Urothelium cell line (cell line): ENCODE results near the gene NLK.

Experiments
- DNase-seq: peaks from one replicate; pipeline ENCODE4 v3.0.0; 2011; ENCODE audit warnings: low spot score, mixed read lengths
- FAIRE-seq: peaks from 2 replicates; lab custom pipeline; 2011; peaks lifted over from hg19 to GRCh38; lab: Jason Lieb, UNC

Gene NLK

DNA sequence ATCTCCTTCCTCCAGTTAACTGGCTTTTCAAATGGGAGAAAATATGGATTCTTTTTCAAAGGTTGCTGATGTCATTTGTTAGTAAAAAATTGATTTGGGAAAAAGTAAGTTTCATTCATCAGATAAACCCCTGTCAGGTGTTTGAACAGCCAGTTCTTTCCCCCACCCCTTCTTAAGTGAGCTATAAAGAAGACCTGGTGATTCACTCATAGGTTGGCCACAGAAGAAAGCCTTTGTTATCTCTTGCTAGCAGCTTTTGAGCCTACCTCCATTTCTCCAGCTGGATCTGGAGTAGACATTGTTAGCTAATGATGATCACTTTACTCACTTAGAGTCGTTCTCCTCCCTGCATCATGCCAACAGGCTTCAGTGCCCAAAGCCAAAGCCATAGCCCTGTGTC is 63.0 kb downstream of the NLK start:
- DNase-seq (no peak), FAIRE-seq (no peak)

DNA sequence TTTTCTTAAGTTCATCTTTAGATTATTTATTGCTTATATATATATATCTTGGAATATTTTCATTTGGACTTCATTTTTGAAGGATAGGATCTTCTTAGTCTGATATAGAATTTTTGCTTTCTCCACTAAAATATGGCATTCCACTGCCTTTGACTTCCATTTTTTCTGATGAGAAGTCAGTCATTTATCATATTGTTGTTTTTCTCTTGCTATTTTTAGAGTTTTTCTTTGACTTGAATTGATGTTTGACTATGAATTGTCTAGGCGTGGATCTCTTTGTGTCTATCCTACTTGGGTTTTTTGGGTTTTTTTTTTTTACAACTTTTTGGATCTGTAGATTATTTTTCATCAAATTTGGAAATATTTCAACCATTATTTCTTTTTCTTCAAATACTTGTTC is 67.7 kb downstream of the NLK start:
- FAIRE-seq, result no peak
- no peak for DNase-seq

DNA sequence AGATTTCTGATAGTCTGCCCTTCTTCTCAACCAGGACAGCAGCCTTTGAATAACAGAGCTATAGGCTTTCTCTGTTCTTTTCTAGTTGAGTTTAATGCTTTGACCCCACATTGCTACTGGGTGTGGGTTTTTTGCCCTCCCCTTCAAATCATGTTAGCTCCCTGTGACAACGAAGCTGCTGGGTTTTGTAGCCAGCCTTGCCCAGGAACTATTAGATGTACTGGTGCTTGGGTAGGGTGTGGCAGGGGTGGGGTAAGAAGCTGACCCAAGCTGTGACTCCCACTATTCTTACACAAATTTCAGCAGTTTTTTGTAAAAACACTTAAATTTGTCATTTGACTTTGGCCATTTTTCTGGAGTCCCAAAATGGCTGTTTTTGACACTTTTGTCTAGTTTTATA is 69.7 kb downstream of the NLK start:
- FAIRE-seq (no peak), DNase-seq (no peak)

DNA sequence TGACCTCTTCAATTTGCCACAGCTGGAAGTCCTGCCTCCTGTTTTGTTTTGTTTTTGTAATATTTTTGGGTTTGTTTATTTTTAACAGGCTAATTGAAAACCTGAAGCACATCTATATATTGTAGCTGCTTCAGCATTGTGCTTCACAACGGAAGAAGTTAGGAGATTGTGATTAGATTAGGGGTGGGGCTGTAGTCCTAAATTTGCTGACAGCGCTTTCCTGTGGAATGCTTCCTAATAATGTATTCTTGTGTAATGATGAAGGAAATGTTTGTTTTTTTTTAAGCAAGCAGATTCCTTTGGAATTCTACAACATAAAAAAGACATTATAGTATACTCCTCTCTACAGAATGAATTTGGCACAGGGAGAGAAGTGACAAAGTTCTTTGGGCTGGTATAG is 70.1 kb downstream of the NLK start:
- DNase-seq, result no peak
- FAIRE-seq, result no peak

DNA sequence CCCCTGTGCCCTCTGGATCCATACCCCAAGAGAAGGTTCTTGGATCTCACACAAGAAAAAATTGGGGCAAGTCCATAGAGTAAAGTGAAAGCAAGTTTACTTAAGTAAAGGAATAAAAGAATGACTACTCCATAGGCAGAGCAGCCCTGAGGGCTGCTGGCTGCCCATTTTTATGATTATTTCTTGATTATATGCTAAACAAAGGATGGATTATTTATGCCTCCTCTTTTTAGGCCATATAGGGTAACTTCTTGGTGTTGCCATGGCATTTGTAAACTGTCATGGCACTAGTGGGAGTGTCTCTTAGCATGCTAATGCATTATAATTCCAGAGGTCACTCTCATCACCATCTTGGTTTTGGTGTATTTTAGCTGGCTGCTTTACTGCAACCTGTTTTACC is 70.8 kb downstream of the NLK start:
- no peak for FAIRE-seq
- DNase-seq, result no peak

DNA sequence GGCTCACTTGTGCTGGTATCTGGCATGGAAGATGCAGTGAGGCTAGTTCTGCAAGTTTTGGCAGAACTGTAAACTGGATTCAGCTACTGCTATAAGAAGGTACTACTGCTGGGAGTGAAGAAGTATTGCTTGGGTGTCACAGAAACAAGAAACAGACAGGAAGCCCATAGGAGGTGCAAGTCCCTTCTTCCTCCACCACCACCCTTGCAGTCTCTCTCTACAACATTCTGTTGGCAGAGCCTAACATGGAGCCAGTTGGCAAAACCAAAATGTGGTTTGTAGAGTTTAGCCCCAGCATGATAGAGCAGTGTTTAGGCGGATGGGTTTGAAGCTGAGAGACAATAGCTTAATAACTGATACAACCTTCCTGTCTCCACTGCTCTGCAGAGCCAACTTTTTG is 72.6 kb downstream of the NLK start:
- FAIRE-seq (no peak), DNase-seq (no peak)

DNA sequence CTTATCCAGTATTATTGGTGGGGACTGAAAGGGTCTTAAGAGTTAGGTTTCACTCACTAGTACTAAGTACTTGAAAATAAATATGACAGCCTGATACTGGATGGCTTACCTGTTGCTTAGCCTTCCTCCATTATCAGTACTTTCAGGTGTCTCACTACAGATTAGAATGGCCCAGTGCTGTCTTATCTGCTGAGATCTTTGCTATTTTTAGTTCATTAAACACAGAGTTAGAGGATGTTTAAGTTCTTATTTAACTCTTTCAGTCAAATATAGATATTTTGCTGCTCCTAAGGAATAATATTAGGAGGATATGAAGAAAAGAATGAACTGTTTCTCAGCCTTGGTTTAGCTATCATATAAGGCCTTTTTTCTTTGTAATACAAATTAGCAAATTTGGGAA is 74.8 kb downstream of the NLK start:
- DNase-seq (no peak), FAIRE-seq (no peak)

DNA sequence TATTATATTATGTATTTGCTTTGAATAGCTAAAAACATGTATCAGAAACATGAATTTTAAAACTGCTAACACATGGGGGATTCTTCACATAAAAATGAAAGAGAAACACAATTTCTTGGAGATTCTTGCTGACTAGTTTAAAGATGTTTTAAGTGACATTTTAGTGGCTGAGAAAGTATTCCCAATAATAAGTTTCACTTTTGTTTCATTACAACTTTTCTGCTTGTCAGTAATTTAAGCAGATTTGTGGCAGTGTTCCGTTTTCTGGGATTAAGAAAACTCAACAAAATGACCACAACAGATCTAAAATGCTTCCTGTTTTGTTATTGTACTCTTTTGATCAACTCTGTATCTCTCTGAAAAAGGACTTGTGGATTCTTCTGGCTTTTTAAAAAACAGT is 75.9 kb downstream of the NLK start:
- DNase-seq (no peak), FAIRE-seq (no peak)

DNA sequence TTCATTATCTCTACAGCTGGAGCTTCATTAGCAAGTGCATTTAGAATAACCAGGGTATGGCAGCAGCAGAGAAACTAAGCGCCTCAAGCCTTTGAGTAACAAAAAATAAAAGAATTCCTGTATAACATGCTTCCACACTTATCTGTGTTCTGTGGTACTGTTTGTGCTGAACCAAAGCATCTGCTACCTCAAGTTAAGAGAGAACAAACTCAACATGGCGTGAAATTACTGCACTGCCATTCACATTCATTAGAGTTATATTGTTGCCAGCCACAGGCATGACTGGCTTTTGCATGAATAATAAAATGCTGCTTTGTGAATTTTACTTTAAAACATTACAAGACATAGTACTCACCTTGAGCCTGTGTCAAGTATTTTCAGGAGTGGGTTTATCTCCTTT is 76.6 kb downstream of the NLK start:
- no peak for DNase-seq
- no peak for FAIRE-seq

DNA sequence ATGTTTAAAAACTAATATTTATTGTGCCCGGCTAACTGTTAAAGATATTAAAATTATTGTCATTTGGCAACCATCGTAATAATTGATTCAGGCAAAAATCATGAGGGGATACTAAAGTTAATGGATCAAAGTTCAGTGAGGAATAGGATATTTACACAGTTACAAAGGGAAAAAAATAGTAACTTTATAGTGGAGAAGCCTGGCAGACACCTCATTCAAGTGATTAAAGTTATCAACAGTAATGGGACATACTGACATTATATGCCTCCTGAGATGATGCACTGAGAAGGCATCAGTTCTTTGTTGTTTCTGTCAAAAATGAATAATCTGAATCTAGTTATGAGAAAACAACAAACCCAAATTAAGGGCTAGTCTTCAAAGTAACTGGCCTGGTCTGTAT is 77.1 kb downstream of the NLK start:
- FAIRE-seq (no peak), DNase-seq (no peak)

DNA sequence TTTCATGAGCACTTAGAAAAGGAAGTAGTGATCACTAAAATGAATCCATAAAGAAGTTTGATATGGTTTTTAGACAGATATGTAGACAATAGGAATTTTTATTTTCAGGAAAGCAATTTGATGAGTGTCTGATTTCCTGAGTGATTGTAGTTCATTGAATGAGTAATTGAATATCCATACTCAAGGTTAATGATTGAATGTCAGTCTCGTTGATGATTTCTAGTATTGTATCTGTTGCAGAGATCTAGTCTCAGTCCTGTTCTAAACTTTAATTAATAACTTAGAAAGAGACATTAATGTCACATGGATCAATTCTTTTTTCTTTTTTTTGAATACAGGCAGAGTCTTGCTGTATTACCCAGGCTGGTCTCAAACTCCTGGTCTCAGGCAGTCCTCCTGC is 78.3 kb downstream of the NLK start:
- no peak for DNase-seq
- no peak for FAIRE-seq

DNA sequence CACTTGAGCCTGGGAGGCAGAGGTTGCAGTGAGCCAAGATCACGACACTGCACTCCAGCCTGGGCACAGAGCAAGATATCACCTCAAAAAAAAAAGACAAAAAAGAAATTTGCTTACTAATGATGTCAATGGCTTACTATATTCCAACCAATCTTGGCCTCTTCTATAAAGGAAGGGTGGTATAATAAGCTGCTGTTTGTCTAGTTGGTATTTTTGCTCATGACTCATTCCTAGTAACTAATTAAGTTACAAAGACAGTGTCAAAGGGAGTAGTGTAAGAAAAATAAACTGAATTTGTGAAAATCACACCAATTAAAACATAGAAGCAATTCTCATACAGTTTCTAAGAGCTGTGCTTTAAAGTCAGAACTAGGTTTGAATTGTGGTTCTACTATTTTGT is 82.5 kb downstream of the NLK start:
- FAIRE-seq, result no peak
- DNase-seq, result no peak

DNA sequence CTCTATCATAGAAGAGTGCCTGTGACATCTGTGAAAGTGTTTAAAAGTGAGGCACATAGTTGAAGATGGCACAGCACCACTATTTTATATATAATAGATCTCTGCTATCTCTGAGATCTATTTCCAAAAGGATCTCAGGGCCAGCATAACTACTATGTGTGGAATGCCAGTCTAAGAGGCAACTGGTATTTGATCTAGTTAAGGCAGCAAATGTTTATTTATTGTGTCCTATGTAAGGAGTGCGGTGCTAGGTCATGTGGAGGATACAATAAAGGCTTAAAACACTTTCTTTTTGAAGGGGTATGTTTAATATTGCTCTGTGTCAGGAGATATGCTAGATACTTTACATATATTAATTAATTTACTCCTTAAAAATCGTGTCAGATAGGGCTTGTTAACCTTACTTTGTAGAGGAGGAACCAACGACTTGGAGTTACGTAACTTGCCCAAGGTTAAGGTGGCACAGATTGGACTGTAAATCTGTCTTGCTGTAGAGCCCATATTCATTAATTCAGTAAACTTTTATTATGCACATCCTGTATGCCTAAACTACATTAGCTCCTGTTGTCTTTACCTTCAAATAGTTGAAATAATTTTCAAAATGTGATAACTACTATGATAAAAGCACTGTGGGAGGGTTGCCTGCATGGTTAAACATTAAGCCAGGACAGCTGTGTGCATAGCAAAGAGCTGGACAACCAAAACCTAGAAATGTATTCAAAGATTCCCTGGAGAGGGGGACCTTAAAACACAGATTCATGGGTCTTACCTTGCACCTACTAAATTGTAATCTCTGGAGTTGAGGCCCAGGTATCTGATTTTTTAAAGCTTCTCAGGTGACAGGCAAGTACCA is 83.3 kb downstream of the NLK start:
- FAIRE-seq (no peak), DNase-seq (no peak)

DNA sequence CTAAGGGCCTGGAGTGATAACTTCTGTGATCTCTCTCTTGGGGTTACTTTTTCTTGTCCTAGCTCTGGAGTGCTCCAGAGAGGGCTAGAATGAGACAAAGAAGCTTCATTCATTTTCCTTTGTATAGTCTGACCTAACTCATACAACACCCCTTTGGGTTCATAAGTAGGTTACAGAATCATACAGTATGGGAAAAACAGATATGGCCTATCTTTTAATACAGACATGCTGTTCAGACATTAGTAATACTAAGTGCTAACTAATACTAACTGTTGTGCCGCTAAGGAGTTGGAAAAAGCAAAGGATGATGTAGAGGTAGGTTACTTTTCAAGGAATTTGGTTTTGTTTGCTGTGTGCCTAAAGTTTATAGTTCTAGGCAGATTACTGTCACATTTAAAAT is 84.7 kb downstream of the NLK start:
- DNase-seq (no peak), FAIRE-seq (no peak)

DNA sequence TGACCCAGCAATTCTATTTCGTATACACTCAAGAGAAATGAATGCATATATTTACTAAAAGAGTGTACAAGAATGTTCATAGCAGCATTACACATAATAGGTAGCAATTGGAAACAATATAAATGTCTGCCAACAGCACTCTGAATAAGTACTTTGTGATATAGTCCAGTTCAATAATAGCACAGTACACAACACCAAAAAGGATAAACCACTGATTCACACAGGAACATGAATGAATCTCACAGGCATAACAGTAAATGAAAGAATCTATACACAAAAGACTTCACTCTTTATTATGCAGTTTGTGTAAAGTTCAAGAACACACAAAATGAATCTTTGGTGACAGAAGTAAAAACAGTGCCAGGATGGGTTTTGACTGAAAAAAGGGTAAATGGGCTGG is 86.3 kb downstream of the NLK start:
- DNase-seq, result no peak
- no peak for FAIRE-seq

DNA sequence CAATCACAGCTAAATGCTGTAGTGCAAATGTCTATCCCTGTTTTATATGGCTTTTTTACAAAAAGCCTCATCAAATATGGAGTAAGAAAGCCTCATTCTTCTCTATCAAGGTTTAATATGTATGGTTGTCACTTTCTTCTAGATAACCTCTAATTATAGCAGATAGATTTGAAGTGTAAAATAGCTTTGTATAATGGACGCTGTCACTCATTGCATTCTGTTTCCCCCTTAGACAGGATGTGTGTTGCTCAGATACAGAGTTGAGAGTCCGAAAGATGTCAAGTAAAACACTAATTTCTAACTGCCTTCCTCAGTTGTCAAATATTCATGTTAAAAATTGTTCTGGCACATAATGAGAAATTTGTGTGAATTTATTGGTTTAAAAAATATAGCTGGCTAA is 88.0 kb downstream of the NLK start:
- no peak for DNase-seq
- no peak for FAIRE-seq

DNA sequence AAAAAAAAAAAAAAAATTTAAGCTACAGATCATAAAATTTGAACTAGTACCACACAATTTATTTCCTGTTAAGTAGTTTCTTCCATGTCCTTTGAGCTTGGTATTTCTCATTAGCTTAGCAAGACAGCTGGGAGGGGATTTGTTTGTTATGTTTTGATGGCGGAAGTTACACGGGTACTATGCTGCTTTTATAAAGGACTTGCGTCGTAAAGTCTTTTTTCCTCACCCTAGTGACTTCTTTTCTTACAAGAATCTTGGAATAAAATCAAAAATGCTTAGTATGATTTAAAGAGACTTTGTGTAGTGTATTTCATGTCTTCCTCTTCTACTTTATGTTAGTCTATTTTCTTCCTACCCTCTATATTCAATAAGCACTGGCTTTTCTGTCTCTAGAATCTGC is 89.1 kb downstream of the NLK start:
- DNase-seq, result no peak
- FAIRE-seq, result no peak

DNA sequence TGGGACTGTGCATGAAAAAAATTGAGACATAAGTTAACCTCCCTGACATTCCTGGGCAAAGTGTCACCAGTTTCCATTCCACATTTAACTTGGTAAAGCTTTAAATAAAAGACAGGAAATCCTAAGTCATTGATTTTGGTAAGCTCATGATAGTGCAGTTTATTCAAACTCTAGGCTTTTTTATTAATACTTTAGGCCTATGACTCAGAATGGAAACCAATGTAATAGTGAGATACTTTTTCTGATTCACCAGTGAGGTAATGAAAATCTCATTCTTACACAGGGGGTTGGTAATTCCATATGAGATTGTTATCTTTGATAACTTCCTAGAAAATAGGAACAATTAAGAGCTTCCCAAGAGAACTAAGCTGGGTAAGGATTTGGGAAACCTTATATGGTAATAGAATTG is 91.1 kb downstream of the NLK start:
- no peak for FAIRE-seq
- DNase-seq, result peak; percentile 11

DNA sequence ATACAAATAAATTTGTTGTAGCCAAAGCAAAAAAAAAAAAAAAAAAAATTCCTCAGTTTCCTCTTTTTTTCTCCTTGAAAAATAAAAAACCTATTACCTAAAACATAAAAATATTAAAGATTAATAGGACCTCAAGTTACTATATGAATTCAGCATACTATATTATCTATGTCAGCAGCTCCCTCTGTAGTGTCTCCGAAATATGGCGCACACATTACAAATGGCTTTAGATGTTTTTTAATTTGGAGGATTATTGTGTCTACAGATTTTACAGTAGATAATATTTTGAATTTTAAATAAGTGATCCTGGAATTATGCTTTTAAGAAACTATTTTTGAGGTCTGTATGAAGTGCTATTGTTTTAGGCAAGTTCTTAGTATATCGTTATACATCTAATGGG is 94.4 kb downstream of the NLK start:
- no peak for FAIRE-seq
- no peak for DNase-seq

DNA sequence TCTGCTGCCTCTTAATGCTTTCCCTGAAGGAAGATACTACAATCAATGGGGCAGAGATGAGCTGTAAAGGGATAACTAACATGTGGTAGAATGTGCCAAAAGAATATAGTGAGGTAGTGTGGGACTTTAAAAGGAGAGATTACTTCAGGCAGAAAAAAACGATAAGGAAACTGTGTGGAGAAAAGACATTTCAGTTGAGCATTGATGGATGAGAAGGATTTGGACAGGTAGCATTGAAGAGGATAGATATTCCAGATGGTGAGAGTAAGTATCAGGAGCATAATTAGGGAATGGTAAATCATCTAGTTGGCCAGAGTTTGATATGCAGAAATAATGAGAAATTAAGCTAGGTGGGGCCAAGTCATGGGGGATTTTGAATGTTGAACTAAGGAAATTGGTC is 97.3 kb downstream of the NLK start:
- FAIRE-seq, result no peak
- no peak for DNase-seq

DNA sequence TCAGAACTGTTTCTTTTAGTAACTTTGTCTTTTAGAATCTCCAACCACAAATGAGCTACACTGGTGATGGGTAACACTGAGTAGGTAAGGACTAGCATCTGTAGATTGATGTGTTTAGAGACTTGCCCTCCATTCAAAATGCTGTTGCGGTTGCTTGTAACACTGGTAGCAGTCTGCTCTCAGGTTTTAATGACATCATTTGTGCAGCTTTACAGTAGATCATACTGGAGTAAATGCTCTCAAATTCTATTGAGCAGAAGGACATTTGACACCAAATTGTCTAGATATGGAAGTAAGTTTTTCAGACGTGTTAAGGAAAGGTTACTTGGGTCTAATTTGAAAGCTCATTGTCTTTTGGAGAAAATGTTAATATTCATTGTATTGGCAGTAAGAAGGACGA is 98.8 kb downstream of the NLK start:
- no peak for DNase-seq
- FAIRE-seq, result no peak

DNA sequence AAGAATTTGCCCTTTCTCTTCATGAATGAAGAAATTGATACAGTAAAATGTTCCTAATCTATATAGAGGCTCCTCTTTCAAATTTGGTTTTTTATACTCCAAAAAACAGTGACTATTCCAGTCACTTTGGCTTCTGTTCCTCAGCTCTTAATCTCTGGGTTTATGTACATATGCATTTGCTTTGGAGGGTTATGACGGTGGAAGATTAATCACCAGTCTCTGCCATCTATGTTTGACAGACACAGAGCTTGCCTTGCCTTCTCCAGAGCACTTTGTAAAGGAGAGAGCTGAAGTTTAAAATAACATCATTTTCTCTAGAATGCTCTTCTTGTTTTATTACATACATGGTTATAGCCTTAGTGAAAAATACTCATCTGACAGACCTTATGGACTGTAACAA is 99.3 kb downstream of the NLK start:
- no peak for FAIRE-seq
- no peak for DNase-seq

DNA sequence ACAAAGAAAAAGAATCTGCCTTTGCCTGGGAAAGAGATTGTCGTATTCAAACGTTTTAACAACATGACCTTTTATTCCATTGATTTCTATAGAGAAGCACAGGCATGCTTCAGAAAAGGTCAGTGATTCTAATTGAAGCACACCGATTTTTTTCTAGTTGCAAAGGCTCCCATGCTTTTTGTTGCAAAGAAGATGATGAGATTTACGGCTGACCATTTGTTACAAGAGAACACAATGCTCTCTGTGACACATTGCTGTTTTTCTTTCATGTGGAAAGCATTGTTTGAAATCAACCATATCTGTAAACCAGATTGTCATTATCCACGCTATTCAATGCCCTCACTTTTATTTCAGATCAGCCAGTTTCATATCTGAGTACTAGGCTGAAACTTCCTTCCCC is 99.8 kb downstream of the NLK start:
- FAIRE-seq (no peak), DNase-seq (no peak)
